ENCODE measurements around the gene PCOLCE2.

DNA sequence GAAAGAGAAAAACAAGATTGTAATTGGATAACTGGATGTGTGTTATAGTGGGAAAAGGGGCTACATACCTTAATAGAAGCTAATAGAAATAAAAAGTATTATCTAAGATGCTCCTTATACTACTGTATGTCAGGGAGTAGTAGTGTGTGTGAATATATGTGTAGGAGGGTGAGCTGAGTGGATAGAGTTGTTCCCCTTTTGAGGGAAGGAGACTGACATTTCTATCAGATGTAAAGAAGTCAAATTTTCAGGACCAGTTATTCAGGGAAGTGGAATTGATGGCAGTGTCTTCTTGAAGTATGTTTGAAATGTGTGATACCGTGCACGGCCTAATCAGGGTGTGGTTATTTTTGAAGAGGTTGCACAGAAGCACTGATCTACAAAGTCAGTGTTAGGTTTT is 49.1 kb downstream of the PCOLCE2 start:
- TF ChIP-seq EZH2 (IDR thresholded peaks at IDR 0.05; ENCODE audit: borderline replicate concordance, low read length): no peak
- TF ChIP-seq, protein P1, sequence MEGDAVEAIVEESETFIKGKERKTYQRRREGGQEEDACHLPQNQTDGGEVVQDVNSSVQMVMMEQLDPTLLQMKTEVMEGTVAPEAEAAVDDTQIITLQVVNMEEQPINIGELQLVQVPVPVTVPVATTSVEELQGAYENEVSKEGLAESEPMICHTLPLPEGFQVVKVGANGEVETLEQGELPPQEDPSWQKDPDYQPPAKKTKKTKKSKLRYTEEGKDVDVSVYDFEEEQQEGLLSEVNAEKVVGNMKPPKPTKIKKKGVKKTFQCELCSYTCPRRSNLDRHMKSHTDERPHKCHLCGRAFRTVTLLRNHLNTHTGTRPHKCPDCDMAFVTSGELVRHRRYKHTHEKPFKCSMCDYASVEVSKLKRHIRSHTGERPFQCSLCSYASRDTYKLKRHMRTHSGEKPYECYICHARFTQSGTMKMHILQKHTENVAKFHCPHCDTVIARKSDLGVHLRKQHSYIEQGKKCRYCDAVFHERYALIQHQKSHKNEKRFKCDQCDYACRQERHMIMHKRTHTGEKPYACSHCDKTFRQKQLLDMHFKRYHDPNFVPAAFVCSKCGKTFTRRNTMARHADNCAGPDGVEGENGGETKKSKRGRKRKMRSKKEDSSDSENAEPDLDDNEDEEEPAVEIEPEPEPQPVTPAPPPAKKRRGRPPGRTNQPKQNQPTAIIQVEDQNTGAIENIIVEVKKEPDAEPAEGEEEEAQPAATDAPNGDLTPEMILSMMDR (conservative IDR thresholded peaks at IDR 0.05 in 1 of 2, IDR thresholded peaks at IDR 0.05 in 1 of 2; ENCODE audit: extremely low read depth in 1 of 2, insufficient read depth in 1 of 2, low read depth in 1 of 2, low read length in 2 of 2): no peak

All from mammary epithelial cell (primary cell).